ENCODE measurements around the gene DES. TPM values are rescaled to one million over a fixed set of nuclear protein-coding genes. Genes with fewer than 3 reads are reported as not detected.
A peak's percentile ranks its signal among the peaks of the same experiment; 100 is the strongest.
"Not testable (repeated sequence)": the region's sequence is repeated elsewhere in the genome, so short reads cannot be mapped to it uniquely, and the experiment has no call there.

Gene DES
- total RNA-seq, 1 donor from 2014 or later = not detected

DNA sequence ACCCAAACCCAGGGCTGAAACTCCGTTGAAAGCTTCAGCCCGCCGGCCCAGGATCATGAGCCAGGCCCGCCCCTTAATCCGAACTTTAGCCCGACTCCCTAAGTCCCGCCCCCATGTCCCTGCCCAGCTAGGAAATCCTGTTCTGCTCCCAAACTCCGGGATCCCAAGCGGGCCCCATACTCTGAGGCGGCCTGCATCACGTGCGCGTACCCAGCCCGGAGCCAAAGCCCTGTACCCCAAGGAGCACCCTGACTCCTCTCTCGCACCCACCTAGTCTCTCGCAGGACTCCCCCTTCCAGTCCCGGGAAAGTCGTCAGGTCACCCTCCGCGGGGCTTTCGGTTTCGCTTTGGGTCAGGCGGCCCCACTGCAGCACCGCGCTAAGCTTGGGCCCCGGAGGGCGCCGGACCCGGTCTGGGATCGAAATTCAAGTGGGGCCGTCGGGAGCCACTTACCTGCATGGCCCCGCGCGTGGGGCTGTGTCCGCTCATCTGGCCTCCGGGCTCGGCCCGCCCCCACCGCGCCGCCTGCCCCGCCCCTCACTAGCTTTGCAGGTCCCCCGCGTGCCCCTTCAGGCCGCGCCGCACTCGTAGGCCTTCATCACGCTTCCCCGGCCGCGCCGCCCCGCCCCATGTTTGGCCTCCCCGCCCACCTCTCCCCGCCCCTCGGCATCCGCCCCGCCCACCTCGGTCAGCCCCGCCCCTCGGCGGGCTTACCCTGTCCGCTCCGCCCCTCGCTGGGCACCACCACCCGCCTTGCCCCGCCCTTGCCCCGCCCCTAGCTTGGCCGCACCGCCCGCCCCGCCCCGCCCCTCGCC lies 30.7 kb upstream of the DES start, which contains the start of gene DNPEP:
DNPEP (minus strand) TSS at position 607 of the 815 bp plus-strand sequence; CDS start at position 489, 118 bp downstream.
- POLR2A ChIA-PET = interaction anchor here (0.6 to 2.6 kb wide), 35 partner anchors 9 to 1171 kb away, joined by 3 to 20 read pairs (median 6); partner anchors contain the start of genes ABCB6, ARPC2, BCS1L and CHPF

DNA sequence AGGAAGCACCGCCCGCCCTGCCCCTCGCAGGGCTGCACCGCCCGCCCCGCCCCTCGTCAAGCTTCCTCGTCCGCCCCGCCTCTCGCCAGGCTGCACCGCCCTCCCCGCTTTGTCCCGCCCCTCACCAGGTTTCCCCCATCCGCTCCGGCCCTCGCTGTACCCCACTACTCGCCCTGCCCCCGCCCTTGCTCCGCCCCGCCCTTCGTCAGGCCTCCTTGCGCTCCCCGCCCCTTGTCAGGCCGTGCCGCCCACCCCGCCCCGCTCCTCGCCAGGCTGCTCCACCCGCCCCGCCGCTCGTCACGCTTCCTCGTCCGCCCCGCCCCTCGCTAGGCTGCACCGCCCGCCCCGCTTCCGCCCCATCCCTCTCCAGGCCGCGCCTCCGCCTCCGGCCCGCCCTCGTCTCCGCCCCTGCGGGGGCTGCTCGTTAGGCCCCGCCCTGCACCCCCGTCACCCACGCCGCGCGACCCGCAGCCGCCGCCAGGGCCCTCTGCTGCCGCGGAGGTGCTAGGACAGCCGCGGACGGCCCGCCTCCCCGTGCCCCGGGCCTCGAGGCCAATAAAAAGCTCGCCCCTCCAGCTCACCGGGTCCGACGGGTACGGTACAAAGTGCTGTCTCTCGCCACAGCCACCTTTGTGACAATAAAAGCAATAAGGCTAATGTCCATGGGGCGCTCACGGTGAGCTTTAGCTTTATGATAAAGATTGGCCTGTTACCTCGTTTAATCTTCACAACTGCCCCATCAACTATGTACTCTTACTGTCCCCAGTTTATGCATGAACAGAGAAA lies 29.9 kb upstream of the DES start:
- Mint-ChIP-seq H3K27me3 (peaks cover 4% of the 10 kb centered on the region), H3K4me1 (peaks cover 16% of the 10 kb centered on the region), H3K27ac (peak overlapping the region; percentile 84), H3K4me3 (peak overlapping the region; percentile 71), H3K36me3 (ENCODE audit: low read depth) (peaks cover 40% of the 10 kb centered on the region), H3K9me3 (no peaks in the 10 kb centered on the region)
- CTCF ChIA-PET = interaction anchor here (0.6 to 1.5 kb wide), 8 partner anchors 15 to 228 kb away, joined by 3 to 5 read pairs (median 4); partner anchors contain the start of genes DNAJB2, GMPPA, NHEJ1 and TUBA4A
- intact Hi-C loops (cut with micrococcal nuclease) = loop anchor here (1.0 to 10.0 kb wide), 18 partner anchors 94 to 1172 kb away; partner anchors contain the start of genes AAMP, ANKZF1, ARPC2 and ATG9A
- DNase-seq (peak; percentile 99), ATAC-seq (ENCODE audit: low read depth) (peak; percentile 79)
- TF ChIP-seq, protein P1, sequence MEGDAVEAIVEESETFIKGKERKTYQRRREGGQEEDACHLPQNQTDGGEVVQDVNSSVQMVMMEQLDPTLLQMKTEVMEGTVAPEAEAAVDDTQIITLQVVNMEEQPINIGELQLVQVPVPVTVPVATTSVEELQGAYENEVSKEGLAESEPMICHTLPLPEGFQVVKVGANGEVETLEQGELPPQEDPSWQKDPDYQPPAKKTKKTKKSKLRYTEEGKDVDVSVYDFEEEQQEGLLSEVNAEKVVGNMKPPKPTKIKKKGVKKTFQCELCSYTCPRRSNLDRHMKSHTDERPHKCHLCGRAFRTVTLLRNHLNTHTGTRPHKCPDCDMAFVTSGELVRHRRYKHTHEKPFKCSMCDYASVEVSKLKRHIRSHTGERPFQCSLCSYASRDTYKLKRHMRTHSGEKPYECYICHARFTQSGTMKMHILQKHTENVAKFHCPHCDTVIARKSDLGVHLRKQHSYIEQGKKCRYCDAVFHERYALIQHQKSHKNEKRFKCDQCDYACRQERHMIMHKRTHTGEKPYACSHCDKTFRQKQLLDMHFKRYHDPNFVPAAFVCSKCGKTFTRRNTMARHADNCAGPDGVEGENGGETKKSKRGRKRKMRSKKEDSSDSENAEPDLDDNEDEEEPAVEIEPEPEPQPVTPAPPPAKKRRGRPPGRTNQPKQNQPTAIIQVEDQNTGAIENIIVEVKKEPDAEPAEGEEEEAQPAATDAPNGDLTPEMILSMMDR (IDR thresholded peaks at IDR 0.05) = no peak
- POLR2A ChIA-PET = interaction anchor here (0.6 to 2.6 kb wide), 34 partner anchors 10 to 1171 kb away, joined by 3 to 20 read pairs (median 6); partner anchors contain the start of genes ABCB6, ARPC2, BCS1L and CHPF

More for the DNA sequence above, 30.7 kb upstream of the DES start, which contains the start of gene DNPEP:
- DNase-seq = peak; percentile 92
- CTCF ChIA-PET = interaction anchor here (1.1 to 1.2 kb wide), 2 partner anchors 93 to 108 kb away, joined by 3 to 4 read pairs; partner anchors contain the start of gene DNAJB2
- intact Hi-C loops (cut with micrococcal nuclease) = loop anchor here (1.0 to 10.0 kb wide), 19 partner anchors 93 to 1171 kb away; partner anchors contain the start of genes AAMP, ANKZF1, ARPC2 and ATG9A
- H3K4me1 Mint-ChIP-seq = peaks cover 16% of the 10 kb centered on the region
- H3K27me3 Mint-ChIP-seq = no peaks in the 10 kb centered on the region
- peak within 1 kb of the TSS; percentile 95 for H3K4me3 Mint-ChIP-seq
- H3K36me3 Mint-ChIP-seq (ENCODE audit: low read depth) = peaks cover 47% of the 10 kb centered on the region
- peak within 1 kb of the TSS; percentile 93 for H3K27ac Mint-ChIP-seq
- no peaks in the 10 kb centered on the region for H3K9me3 Mint-ChIP-seq
- TF ChIP-seq, protein P1 (IDR thresholded peaks at IDR 0.05) = no peak
- peak; percentile 55 for ATAC-seq (ENCODE audit: low read depth)

DNA sequence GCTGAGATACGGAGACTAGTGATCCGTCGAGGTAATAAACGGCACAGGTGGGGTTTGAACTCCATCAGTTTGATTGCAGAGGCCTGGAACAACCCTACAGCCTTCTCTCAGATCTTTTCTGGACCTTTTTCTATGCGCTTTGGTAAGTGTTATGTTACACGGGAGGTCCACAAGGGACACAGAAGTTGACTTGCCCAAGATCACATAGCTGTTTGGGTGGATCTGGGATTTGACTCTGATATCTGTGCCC lies 29.3 kb upstream of the DES start:
- peaks cover 16% of the 10 kb centered on the region for H3K4me1 Mint-ChIP-seq
- POLR2A ChIA-PET = interaction anchor here (1.6 to 2.6 kb wide), 8 partner anchors 10 to 729 kb away, joined by 6 to 20 read pairs (median 12); partner anchors contain the start of genes ABCB6, BCS1L, CNPPD1 and DNAJB2
- no peaks in the 10 kb centered on the region for H3K9me3 Mint-ChIP-seq
- intact Hi-C loops (cut with micrococcal nuclease) = loop anchor here (1.0 to 10.0 kb wide), 18 partner anchors 95 to 1172 kb away; partner anchors contain the start of genes AAMP, ANKZF1, ARPC2 and ATG9A
- peak overlapping the region; percentile 81 for H3K27ac Mint-ChIP-seq
- ATAC-seq (ENCODE audit: low read depth) (no peak), DNase-seq (no peak)
- H3K36me3 Mint-ChIP-seq (ENCODE audit: low read depth) = peaks cover 34% of the 10 kb centered on the region
- H3K27me3 Mint-ChIP-seq = peaks cover 8% of the 10 kb centered on the region
- TF ChIP-seq, protein P1 (IDR thresholded peaks at IDR 0.05) = no peak
- CTCF ChIA-PET = interaction anchor here (0.6 to 1.5 kb wide), 6 partner anchors 14 to 229 kb away, joined by 3 to 5 read pairs (median 4); partner anchors contain the start of genes GMPPA, NHEJ1 and TUBA4A
- H3K4me3 Mint-ChIP-seq = peak overlapping the region; percentile 71

DNA sequence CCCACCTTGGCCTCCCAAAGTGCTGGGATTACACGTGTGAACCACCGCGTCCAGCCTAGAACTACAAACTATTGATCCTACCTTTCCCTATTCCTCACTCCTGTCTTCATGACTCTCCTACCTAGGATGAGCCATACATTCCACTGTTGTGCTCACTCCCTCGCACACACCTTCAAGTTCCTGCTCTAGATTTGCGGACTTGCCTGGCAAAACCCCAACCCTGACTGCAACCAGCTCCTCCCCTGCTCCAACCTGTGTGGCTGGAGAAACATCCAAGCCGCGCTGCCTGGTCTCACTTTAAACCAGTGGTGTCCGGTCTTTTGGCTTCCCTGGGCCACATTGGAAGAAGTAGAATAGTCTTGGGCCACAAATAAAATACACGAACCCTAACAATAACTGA lies 25.4 kb upstream of the DES start:
- Mint-ChIP-seq H3K27ac (no peak overlapping the region), H3K4me1 (peaks cover 5% of the 10 kb centered on the region), H3K4me3 (no peak overlapping the region), H3K36me3 (ENCODE audit: low read depth) (no peaks in the 10 kb centered on the region), H3K9me3 (no peaks in the 10 kb centered on the region), H3K27me3 (peaks cover 27% of the 10 kb centered on the region)
- intact Hi-C loops (cut with micrococcal nuclease) = no loop called here
- no peak for ATAC-seq (ENCODE audit: low read depth)
- TF ChIP-seq, protein P1 (IDR thresholded peaks at IDR 0.05) = no peak
- DNase-seq = no peak
- ChIA-PET CTCF (no interaction called here), POLR2A (interaction anchor here (0.6 kb wide), 2 partner anchors 13 to 17 kb away, joined by 4 read pairs; no protein-coding TSS in a partner anchor)

DNA sequence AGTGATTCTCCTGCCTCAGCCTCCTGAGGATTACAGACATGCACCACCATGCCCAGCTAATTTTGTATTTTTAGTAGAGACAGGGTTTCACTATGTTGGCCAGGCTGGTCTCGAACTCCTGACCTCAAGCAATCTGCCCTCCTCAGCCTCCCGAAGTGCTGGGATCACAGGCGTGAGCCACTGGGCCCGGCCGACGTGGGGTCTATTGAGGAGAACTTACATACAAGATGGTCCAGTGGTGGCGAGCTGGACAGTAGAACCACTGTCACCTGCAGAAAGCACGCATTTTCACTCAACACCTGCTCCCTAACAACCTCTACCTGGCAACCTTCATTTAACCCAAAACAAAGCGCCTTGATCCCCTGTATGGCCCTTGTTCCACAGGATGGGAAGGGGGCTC lies 23.1 kb upstream of the DES start:
- H3K4me3 Mint-ChIP-seq; H3K9me3 Mint-ChIP-seq; H3K36me3 Mint-ChIP-seq (ENCODE audit: low read depth); H3K27ac Mint-ChIP-seq; POLR2A ChIA-PET; H3K4me1 Mint-ChIP-seq; intact Hi-C loops (cut with micrococcal nuclease); ATAC-seq (ENCODE audit: low read depth); DNase-seq: not testable (repeated sequence)
- H3K27me3 Mint-ChIP-seq = peaks cover 29% of the 10 kb centered on the region
- CTCF ChIA-PET = interaction anchor here (0.6 kb wide), 1 partner anchor 189 kb away, joined by 5 read pairs; no protein-coding TSS in a partner anchor
